B cell (primary cell): ENCODE measurements around the gene SLC25A48. TPM values are rescaled to one million over a fixed set of nuclear protein-coding genes. Genes with fewer than 3 reads are reported as not detected.

Source experiments
- ATAC-seq: fragments of 200-7000 bp; cut with Tn5 transposase; one replicate; pipeline ENCODE4 v1.10.0; 2021; ENCODE audit warnings: low read depth, mild to moderate bottlenecking, moderate number of reproducible peaks, moderate library complexity
- CTCF ChIA-PET: fragments of 350-600 bp; sonication (Branson Sonifier 250); formaldehyde crosslinking; loops from one replicate; lab custom pipeline; 2021; ENCODE audit warnings: antibody characterized with exemption, inconsistent platforms; lab: Charles Lee
- POLR2A ChIA-PET: fragments of 350-600 bp; sonication (Branson Sonifier 250); formaldehyde crosslinking; loops from one replicate; lab custom pipeline; 2021; ENCODE audit warnings: antibody characterized with exemption; lab: Charles Lee
- DNase-seq: peaks from one replicate; pipeline ENCODE4 v3.0.0; 2013
- H2AFZ ChIP-seq: 2 replicates; pipeline ENCODE4 v1.6.1; 2012; ENCODE audit warnings: mild to moderate bottlenecking, low read depth, low read length; ENCODE audit not compliant: insufficient read depth, poor library complexity, severe bottlenecking
- H3K27ac ChIP-seq, 2 donors: 1 replicate in 1 of 2; 2 replicates in 1 of 2; pipeline ENCODE4 v1.5.1; 2012 to 2013; ENCODE audit warnings: low read length in 2 of 2, mild to moderate bottlenecking in 2 of 2, moderate library complexity in 1 of 2
- H3K27me3 ChIP-seq, 4 experiments: fragments of 200-600 bp in 1 of 4; sonication (generic) in 1 of 4; replicated peaks in 1 of 4; 1 replicate in 2 of 4; 2 replicates in 2 of 4; pipeline versions ENCODE4 v1.6.1 to v1.7.0; 2013 to 2016; ENCODE audit warnings: low read length in 3 of 4, mild to moderate bottlenecking in 2 of 4, mixed read lengths in 1 of 4, moderate library complexity in 1 of 4; ENCODE audit not compliant: insufficient read depth in 4 of 4, control insufficient read depth in 3 of 4; ENCODE audit errors: control extremely low read depth in 1 of 4
- H3K36me3 ChIP-seq, 2 experiments: replicated peaks in 1 of 2; 1 replicate in 1 of 2; 2 replicates in 1 of 2; pipeline versions ENCODE4 v1.6.1 to v1.7.1; 2013; ENCODE audit warnings: low read length in 1 of 2; ENCODE audit not compliant: insufficient read depth in 2 of 2, control insufficient read depth in 1 of 2; ENCODE audit errors: control extremely low read depth in 1 of 2, extremely low read depth in 1 of 2
- H3K4me1 ChIP-seq, 2 donors: fragments of 200-600 bp in 1 of 2; sonication (generic) in 1 of 2; 1 replicate in 1 of 2; 2 replicates in 1 of 2; pipeline versions ENCODE4 v1.5.1 to v1.6.1; 2013 to 2017; ENCODE audit warnings: low read length in 2 of 2; ENCODE audit not compliant: control insufficient read depth in 2 of 2, insufficient read depth in 2 of 2
- H3K4me2 ChIP-seq: replicated peaks from 2 replicates; pipeline ENCODE3; 2012; ENCODE audit warnings: mild to moderate bottlenecking, low read depth, low read length; ENCODE audit not compliant: poor library complexity, severe bottlenecking
- H3K4me3 ChIP-seq, 5 experiments: fragments of 200-600 bp in 1 of 5; sonication (generic) in 1 of 5; 1 replicate in 3 of 5; 2 replicates in 2 of 5; pipeline versions ENCODE4 v1.5.1 to v1.7.0; 2011 to 2016; ENCODE audit warnings: low read length in 4 of 5, mild to moderate bottlenecking in 4 of 5, low read depth in 2 of 5, control low read depth in 1 of 5, moderate library complexity in 1 of 5; ENCODE audit not compliant: insufficient read depth in 1 of 5; ENCODE audit errors: control extremely low read depth in 1 of 5, extremely low read depth in 1 of 5
- H3K79me2 ChIP-seq: fragments of 200-600 bp; sonication (generic); one replicate; pipeline ENCODE4 v1.6.0; 2016; ENCODE audit warnings: low read length; ENCODE audit not compliant: control insufficient read depth, insufficient read depth
- H3K9ac ChIP-seq: fragments of 200-600 bp; sonication (generic); 2 replicates; pipeline ENCODE4 v1.6.1; 2017; ENCODE audit warnings: mild to moderate bottlenecking, low read length, moderate library complexity
- H3K9me3 ChIP-seq, 3 donors: one replicate each; pipeline versions ENCODE4 v1.6.1 to v1.7.1; 2013; ENCODE audit warnings: low read length in 2 of 3; ENCODE audit not compliant: control insufficient read depth in 2 of 3, insufficient read depth in 1 of 3; ENCODE audit errors: control extremely low read depth in 1 of 3
- H4K20me1 ChIP-seq: 2 replicates; pipeline ENCODE4 v1.6.0; 2012; ENCODE audit warnings: mild to moderate bottlenecking, low read length; ENCODE audit not compliant: insufficient read depth, control insufficient read depth, poor library complexity, severe bottlenecking
- H3K27ac Mint-ChIP-seq: one replicate; pipeline ENCODE4 v1.8.0; 2021; ENCODE audit warnings: mixed read lengths
- H3K27me3 Mint-ChIP-seq: one replicate; pipeline ENCODE4 v1.8.0; 2021; ENCODE audit warnings: mixed read lengths
- H3K4me1 Mint-ChIP-seq: one replicate; pipeline ENCODE4 v1.8.0; 2021; ENCODE audit warnings: mixed read lengths
- H3K4me3 Mint-ChIP-seq: one replicate; pipeline ENCODE4 v1.8.0; 2021; ENCODE audit warnings: mixed read lengths
- H3K9me3 Mint-ChIP-seq: one replicate; pipeline ENCODE4 v1.8.0; 2022; ENCODE audit warnings: mixed read lengths; ENCODE audit not compliant: insufficient read depth
- EZH2 ChIP-seq: IDR thresholded peaks from 2 replicates; pipeline ENCODE4 v1.6.1; 2012; ENCODE audit warnings: borderline replicate concordance, low read depth, mild to moderate bottlenecking, moderate library complexity, low read length; ENCODE audit not compliant: insufficient read depth, poor library complexity, severe bottlenecking
- WGBS: methylation state at CpG from one replicate; pipeline ENCODE4 v1.1.5; 2013; ENCODE audit warnings: missing lambda C conversion rate; ENCODE audit not compliant: insufficient coverage; 5-methylcytosine and 5-hydroxymethylcytosine counted together
- intact Hi-C: fragments of 100-400 bp; cut with micrococcal nuclease; formaldehyde crosslinking; loops from one replicate; pipeline ENCODE4 v1.10.0; 2022
- polyA plus RNA-seq: library from polyadenylated mRNA; depleted of rRNA; stranded (reverse); fragments of >200 nt; gene quantifications from 2 replicates; pipeline ENCODE4 v1.2.3, GENCODE V29; 2012
- total RNA-seq, 2 donors: library from RNA; stranded (reverse); fragments of 120-200 nt in 1 of 2; gene quantifications; 1 replicate in 1 of 2; 2 replicates in 1 of 2; pipeline versions ENCODE4 v1.2.3 to v1.2.4, GENCODE V29; 2013 to 2022
- TF ChIP-seq, protein P1 (sequence below): fragments of 200-600 bp; IDR thresholded peaks from one replicate; pipeline ENCODE4 v1.8.0; 2022; ENCODE audit warnings: antibody characterized with exemption, mild to moderate bottlenecking

Gene SLC25A48
- total and polyA plus RNA-seq, 2 donors (not counting 1 experiment from before 2014, with no cell fraction given) = not detected

- no peak overlapping the region for H3K4me3 ChIP-seq
- H3K4me1 ChIP-seq = no peaks in the 10 kb centered on the region
- intact Hi-C loops = no loop called here
- no peak for DNase-seq
- no peaks in the 10 kb centered on the region for H3K27me3 ChIP-seq
- no peak overlapping the region for H2AFZ ChIP-seq
- Mint-ChIP-seq H3K9me3 (no peaks in the 10 kb centered on the region), H3K4me1 (no peaks in the 10 kb centered on the region), H3K4me3 (no peak overlapping the region), H3K27ac (no peak overlapping the region), H3K27me3 (peaks cover 5% of the 10 kb centered on the region)
- TF ChIP-seq, protein P1, sequence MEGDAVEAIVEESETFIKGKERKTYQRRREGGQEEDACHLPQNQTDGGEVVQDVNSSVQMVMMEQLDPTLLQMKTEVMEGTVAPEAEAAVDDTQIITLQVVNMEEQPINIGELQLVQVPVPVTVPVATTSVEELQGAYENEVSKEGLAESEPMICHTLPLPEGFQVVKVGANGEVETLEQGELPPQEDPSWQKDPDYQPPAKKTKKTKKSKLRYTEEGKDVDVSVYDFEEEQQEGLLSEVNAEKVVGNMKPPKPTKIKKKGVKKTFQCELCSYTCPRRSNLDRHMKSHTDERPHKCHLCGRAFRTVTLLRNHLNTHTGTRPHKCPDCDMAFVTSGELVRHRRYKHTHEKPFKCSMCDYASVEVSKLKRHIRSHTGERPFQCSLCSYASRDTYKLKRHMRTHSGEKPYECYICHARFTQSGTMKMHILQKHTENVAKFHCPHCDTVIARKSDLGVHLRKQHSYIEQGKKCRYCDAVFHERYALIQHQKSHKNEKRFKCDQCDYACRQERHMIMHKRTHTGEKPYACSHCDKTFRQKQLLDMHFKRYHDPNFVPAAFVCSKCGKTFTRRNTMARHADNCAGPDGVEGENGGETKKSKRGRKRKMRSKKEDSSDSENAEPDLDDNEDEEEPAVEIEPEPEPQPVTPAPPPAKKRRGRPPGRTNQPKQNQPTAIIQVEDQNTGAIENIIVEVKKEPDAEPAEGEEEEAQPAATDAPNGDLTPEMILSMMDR = no peak
- no peak for TF ChIP-seq EZH2
- no peak for ATAC-seq
- no peaks in the 10 kb centered on the region for H4K20me1 ChIP-seq
- peaks cover 0 to 4% (median 0%) of the 10 kb centered on the region in 3 donors for H3K9me3 ChIP-seq
- CTCF ChIA-PET = no interaction called here
- no peaks in the 10 kb centered on the region for H3K36me3 ChIP-seq
- H3K9ac ChIP-seq = no peak overlapping the region
- 83% methylated on average over 3 of the region's 5 CpGs for WGBS
- H3K27ac ChIP-seq = no peak overlapping the region
- no peaks in the 10 kb centered on the region for H3K79me2 ChIP-seq
- H3K4me2 ChIP-seq = no peak overlapping the region
- POLR2A ChIA-PET = no interaction called here
Observed at GRCh38 chr5:135821061-135821801, 13.2 kb upstream of the SLC25A48 start.

GRCh38 chr5:135821802-135822201 lies 12.7 kb upstream of the SLC25A48 start:
- Histone ChIP-seq H3K4me2 (no peak overlapping the region), H3K27me3 (no peaks in the 10 kb centered on the region), H3K79me2 (no peaks in the 10 kb centered on the region), H3K27ac (no peak overlapping the region), H3K4me1 (no peaks in the 10 kb centered on the region), H4K20me1 (no peaks in the 10 kb centered on the region), H3K9ac (no peak overlapping the region), H3K4me3 (no peak overlapping the region), H2AFZ (no peak overlapping the region), H3K36me3 (no peaks in the 10 kb centered on the region), H3K9me3 (peaks cover 0 to 4% (median 0%) of the 10 kb centered on the region in 3 donors)
- TF ChIP-seq, protein P1 = no peak
- no peak for TF ChIP-seq EZH2
- no peak overlapping the region for H3K27ac Mint-ChIP-seq
- H3K9me3 Mint-ChIP-seq = no peaks in the 10 kb centered on the region
- CTCF ChIA-PET = interaction anchor here (1.4 kb wide), 1 partner anchor 20 kb away, joined by 3 read pairs; no protein-coding TSS in a partner anchor
- no peak for DNase-seq
- WGBS = 90% methylated on average over 7 of the region's 7 CpGs
- intact Hi-C loops = no loop called here
- POLR2A ChIA-PET = no interaction called here
- ATAC-seq = no peak
- no peak overlapping the region for H3K4me3 Mint-ChIP-seq
- H3K4me1 Mint-ChIP-seq = no peaks in the 10 kb centered on the region
- H3K27me3 Mint-ChIP-seq = peaks cover 5% of the 10 kb centered on the region
